ENCODE measurements around the gene FADD. TPM values are rescaled to one million over a fixed set of nuclear protein-coding genes. Genes with fewer than 3 reads are reported as not detected.

The FADD gene
- total RNA-seq, 1 donor from 2014 or later, result 23.0 TPM

GRCh38 chr11:70158757-70159389, 44.2 kb upstream of the FADD start:
- Histone ChIP-seq H3K4me1 (no peaks in the 10 kb centered on the region), H3K36me3 (no peaks in the 10 kb centered on the region), H3K4me3 (no peak overlapping the region), H3K9me3 (no peaks in the 10 kb centered on the region), H3K27me3 (ENCODE audit: low read depth) (no peaks in the 10 kb centered on the region), H3K27ac (no peak overlapping the region)
- TF ChIP-seq, protein P1, sequence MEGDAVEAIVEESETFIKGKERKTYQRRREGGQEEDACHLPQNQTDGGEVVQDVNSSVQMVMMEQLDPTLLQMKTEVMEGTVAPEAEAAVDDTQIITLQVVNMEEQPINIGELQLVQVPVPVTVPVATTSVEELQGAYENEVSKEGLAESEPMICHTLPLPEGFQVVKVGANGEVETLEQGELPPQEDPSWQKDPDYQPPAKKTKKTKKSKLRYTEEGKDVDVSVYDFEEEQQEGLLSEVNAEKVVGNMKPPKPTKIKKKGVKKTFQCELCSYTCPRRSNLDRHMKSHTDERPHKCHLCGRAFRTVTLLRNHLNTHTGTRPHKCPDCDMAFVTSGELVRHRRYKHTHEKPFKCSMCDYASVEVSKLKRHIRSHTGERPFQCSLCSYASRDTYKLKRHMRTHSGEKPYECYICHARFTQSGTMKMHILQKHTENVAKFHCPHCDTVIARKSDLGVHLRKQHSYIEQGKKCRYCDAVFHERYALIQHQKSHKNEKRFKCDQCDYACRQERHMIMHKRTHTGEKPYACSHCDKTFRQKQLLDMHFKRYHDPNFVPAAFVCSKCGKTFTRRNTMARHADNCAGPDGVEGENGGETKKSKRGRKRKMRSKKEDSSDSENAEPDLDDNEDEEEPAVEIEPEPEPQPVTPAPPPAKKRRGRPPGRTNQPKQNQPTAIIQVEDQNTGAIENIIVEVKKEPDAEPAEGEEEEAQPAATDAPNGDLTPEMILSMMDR (IDR thresholded peaks at IDR 0.05), result no peak
- DNase-seq (no peak), ATAC-seq (no peak)
- intact Hi-C loops (cut with DNase I), result no loop called here

DNA sequence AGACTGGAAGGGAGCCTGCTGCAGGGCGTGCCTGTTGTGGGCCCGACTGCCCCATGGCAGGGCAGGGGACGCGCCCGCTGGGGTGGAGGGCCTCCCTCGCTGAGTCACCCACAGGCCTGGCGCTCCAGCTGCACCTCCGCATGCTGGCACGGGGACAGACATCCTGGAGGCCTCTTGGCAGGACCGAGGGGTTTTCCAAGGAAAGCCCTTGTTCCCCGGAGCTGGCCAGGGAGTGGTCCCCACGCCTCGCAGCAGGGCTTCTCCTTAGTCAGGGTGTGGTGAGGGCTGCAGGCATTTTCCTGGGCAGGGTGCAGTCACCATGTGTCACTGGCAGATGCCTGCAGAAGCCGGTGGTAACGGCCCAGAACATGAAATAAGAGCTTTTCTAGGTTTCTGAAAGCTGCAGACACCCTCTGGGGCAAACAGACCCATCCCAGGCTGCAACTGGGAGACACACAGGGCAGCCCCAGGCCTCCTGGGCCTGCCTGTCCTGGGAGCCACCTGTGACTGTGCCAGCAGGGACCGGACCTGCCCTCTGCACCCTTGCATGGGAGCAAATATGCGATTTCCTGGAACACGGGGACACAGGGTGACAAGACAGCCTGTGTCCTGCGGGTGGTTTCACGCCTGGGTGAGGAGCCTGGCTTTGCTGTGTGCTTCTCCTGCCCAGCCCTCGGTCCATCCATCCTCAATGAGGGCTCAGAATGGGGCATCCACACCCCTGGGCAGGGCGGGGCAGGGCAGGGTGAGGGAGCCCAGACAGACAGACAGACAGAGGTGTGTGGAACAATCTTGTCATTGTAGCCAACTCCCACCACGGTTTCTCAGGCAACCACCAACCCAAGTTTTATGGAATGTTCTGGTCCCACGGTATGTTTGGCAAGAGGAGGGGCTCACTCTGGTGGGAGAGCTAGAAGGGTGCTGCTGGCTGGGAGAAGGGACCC, 43.2 kb upstream of the FADD start:
- no peak for DNase-seq

GRCh38 chr11:70161043-70161625, 42.0 kb upstream of the FADD start:
- Histone ChIP-seq H3K4me1 (no peaks in the 10 kb centered on the region), H3K27me3 (ENCODE audit: low read depth) (no peaks in the 10 kb centered on the region), H3K4me3 (no peak overlapping the region), H3K27ac (no peak overlapping the region), H3K9me3 (no peaks in the 10 kb centered on the region), H3K36me3 (no peaks in the 10 kb centered on the region)
- TF ChIP-seq, protein P1 (IDR thresholded peaks at IDR 0.05), result no peak
- DNase-seq (no peak), ATAC-seq (no peak)
- intact Hi-C loops (cut with DNase I), result no loop called here

More for the DNA sequence above, 43.2 kb upstream of the FADD start:
- intact Hi-C loops (cut with DNase I), result no loop called here
- H3K27ac ChIP-seq, result no peak overlapping the region
- TF ChIP-seq, protein P1 (IDR thresholded peaks at IDR 0.05), result no peak
- H3K4me1 ChIP-seq, result no peaks in the 10 kb centered on the region
- H3K27me3 ChIP-seq (ENCODE audit: low read depth), result no peaks in the 10 kb centered on the region
- no peak overlapping the region for H3K4me3 ChIP-seq
- H3K9me3 ChIP-seq, result no peaks in the 10 kb centered on the region
- peak; percentile 40 to 47 for ATAC-seq
- H3K36me3 ChIP-seq, result no peaks in the 10 kb centered on the region

- ATAC-seq (no peak), DNase-seq (no peak)
- H3K27me3 ChIP-seq (ENCODE audit: low read depth), result peaks cover 7% of the 10 kb centered on the region
- no peak overlapping the region for H3K4me3 ChIP-seq
- TF ChIP-seq, protein P1 (IDR thresholded peaks at IDR 0.05), result no peak
- intact Hi-C loops (cut with DNase I), result no loop called here
- no peaks in the 10 kb centered on the region for H3K9me3 ChIP-seq
- H3K27ac ChIP-seq, result no peak overlapping the region
- no peaks in the 10 kb centered on the region for H3K4me1 ChIP-seq
- no peaks in the 10 kb centered on the region for H3K36me3 ChIP-seq
Observed at GRCh38 chr11:70164705-70165104, 38.4 kb upstream of the FADD start.

DNA sequence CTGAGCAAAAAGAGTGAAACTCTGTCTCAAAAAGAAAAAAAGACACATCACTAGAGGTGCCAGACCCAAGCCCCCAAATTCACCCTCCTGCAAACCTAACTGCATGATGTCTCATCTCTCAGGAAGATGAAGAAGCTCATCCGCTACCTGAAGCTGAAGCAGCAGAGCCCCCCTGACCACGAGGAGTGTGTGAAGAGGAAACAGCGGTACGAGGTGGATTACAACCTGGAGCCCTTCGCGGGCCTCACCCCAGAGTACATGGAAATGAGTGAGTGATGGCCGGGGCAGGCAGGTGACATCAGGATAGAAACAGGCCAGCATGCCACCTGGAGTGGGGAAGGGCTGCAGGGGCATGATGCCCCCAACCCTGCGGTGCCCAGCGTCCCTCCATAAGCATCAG, 36.0 kb upstream of the FADD start:
- Histone ChIP-seq H3K27ac (no peak overlapping the region), H3K4me3 (no peak overlapping the region), H3K4me1 (no peaks in the 10 kb centered on the region), H3K9me3 (no peaks in the 10 kb centered on the region), H3K27me3 (ENCODE audit: low read depth) (peaks cover 7% of the 10 kb centered on the region), H3K36me3 (no peaks in the 10 kb centered on the region)
- intact Hi-C loops (cut with DNase I), result no loop called here
- TF ChIP-seq, protein P1 (IDR thresholded peaks at IDR 0.05), result no peak
- ATAC-seq (no peak), DNase-seq (no peak)

Measured in lower lobe of right lung (tissue), 2 donors.